Pancreas (tissue), 10 donors: Measurements from ENCODE around the gene CKLF. TPM values are rescaled to one million over a fixed set of nuclear protein-coding genes. Genes with fewer than 3 reads are reported as not detected.
A peak's percentile ranks its signal among the peaks of the same experiment; 100 is the strongest.

ENCODE experiments used
- ATAC-seq, 4 donors: fragments of 200-7000 bp; cut with Tn5 transposase; one replicate each; pipeline versions ENCODE4 v1.8.0 to v1.9.1; 2020; ENCODE audit warnings: mild to moderate bottlenecking in 4 of 4, moderate library complexity in 4 of 4
- DNase-seq, 6 donors: peaks; one replicate each; pipeline ENCODE4 v3.0.0-alpha.2; 2020
- FAIRE-seq: peaks from 2 replicates; lab custom pipeline; 2012; peaks lifted over from hg19 to GRCh38; lab: Jason Lieb, UNC
- H3K27ac ChIP-seq, 4 donors: fragments of 200-600 bp; sonication (generic); 1 replicate in 3 of 4; 2 replicates in 1 of 4; pipeline versions ENCODE4 v1.5.0 to v1.8.0; 2020
- H3K27me3 ChIP-seq, 4 donors: fragments of 200-600 bp; one replicate each; pipeline ENCODE4 v1.8.0; 2021
- H3K36me3 ChIP-seq, 3 donors: fragments of 200-600 bp; sonication (generic) in 1 of 3; one replicate each; pipeline versions ENCODE4 v1.5.0 to v1.8.0; 2020 to 2021
- H3K4me1 ChIP-seq, 3 donors: fragments of 200-600 bp; one replicate each; pipeline ENCODE4 v1.8.0; 2021
- H3K4me3 ChIP-seq, 4 donors: fragments of 200-600 bp; sonication (generic) in 2 of 4; one replicate each; pipeline versions ENCODE4 v1.5.0 to v1.8.0; 2020 to 2021
- H3K9me3 ChIP-seq, 4 donors: fragments of 200-600 bp; one replicate each; pipeline ENCODE4 v1.8.0; 2021
- CTCF ChIP-seq, 4 donors: fragments of 200-600 bp; sonication (generic) in 3 of 4; IDR thresholded peaks; one replicate each; pipeline versions ENCODE4 v1.5.0 to v1.8.0; 2021; ENCODE audit warnings: antibody characterized with exemption in 4 of 4
- WGBS, 2 donors: extraction: QIAGEN DNeasy Blood & Tissue Kit; methylation state at CpG; one replicate each; pipeline ENCODE4 v1.1.7; 2013; 5-methylcytosine and 5-hydroxymethylcytosine counted together
- intact Hi-C, 3 donors: fragments of 100-400 bp; cut with DNase I; formaldehyde crosslinking; loops; one replicate each; pipeline versions ENCODE4 v1.11.1 to v1.14.2; 2022
- polyA plus RNA-seq, 2 donors: library from polyadenylated mRNA; stranded (reverse); fragments of 200-250 nt; gene quantifications; one replicate each; pipeline ENCODE4 v1.2.3, GENCODE V29; 2013
- total RNA-seq, 6 donors: library from RNA; stranded (reverse); fragmentation: NEBNext Ultra II Directional in 4 of 6; extraction: Animal tissue kit (Norgen Biotek cat#: 25700) in 4 of 6; gene quantifications; one replicate each; pipeline versions ENCODE4 v1.2.1 to v1.2.4, GENCODE V29; 2021 to 2023
- donor health status: healthy with polysubstance abuse.
- donor health status: DM: no; HTN: no; CAD: no; lungs with moderate emphysema.
- donor health status: DM: no; HTN: no; CAD: no.
- donor health status: control.
- donor health status: control.
- donor health status: Bipolar disorder and iron deficiency.
- donor health status: DM: yes; HTN: yes; CAD: no.
- donor health status: DM: no; HTN: no; CAD: no.
- donor health status: DM: no; HTN: no; CAD: no.
- donor health status: DM: yes; HTN: yes; CAD: no.

The CKLF gene
- total and polyA plus RNA-seq, 8 donors, result 5.9 to 26.1 (median 11.0) TPM

GRCh38 chr16:66522816-66523590, 29.4 kb upstream of the CKLF start:
- Histone ChIP-seq H3K27ac (peak overlapping the region in 1 of 4 donors; percentile 96), H3K27me3 (no peaks in the 10 kb centered on the region), H3K4me3 (no peak overlapping the region), H3K4me1 (peaks cover under 1 to 7% (median 2%) of the 10 kb centered on the region in 3 donors), H3K36me3 (peaks cover 0 to 20% (median 0%) of the 10 kb centered on the region in 3 donors), H3K9me3 (no peaks in the 10 kb centered on the region)
- intact Hi-C loops, result no loop called here
- FAIRE-seq (no peak), ATAC-seq (no peak), DNase-seq (no peak)
- 90 to 92% methylated on average over 11 of the region's 11 CpGs for WGBS, 2 donors
- TF ChIP-seq CTCF (IDR thresholded peaks at IDR 0.05), result no peak

DNA sequence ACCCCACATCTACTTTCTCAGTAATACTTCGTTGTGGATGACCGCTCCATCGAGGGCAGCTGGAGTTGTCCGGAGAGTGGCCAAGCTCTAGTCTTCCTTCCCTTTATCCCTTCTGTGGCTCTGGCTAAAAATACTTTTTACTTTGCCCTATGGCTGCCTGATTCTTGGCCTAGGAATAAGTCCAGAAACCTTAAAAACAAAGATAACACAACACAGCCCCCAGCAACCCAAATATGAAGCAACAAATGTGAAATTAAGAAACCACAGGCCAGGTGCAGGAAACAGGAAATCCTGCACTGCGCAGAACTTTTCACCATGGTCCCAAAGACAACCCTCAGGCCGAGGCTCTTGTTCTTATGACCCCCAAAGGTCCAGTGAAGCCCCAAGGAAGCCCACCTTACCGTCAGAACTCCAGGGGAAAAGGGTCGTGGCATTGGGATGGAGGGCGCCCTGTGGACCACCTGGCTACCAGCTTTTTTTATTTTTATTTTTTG, 28.5 kb upstream of the CKLF start:
- intact Hi-C loops, result no loop called here
- no peak for FAIRE-seq
- no peak for TF ChIP-seq CTCF (IDR thresholded peaks at IDR 0.05)
- DNase-seq, result no peak
- Histone ChIP-seq H3K4me3 (no peak overlapping the region), H3K9me3 (no peaks in the 10 kb centered on the region), H3K27me3 (no peaks in the 10 kb centered on the region), H3K4me1 (peaks cover 0 to 3% (median 0%) of the 10 kb centered on the region in 3 donors), H3K36me3 (peaks cover 0 to 28% (median 0%) of the 10 kb centered on the region in 3 donors), H3K27ac (peak overlapping the region in 2 of 4 donors; percentile 50 to 58)
- no peak for ATAC-seq
- WGBS, 2 donors, result 84 to 88% methylated on average over 9 of the region's 9 CpGs

GRCh38 chr16:66524601-66525164, 27.7 kb upstream of the CKLF start:
- 78 to 84% methylated on average over 6 of the region's 6 CpGs for WGBS, 2 donors
- no peak for DNase-seq
- H3K4me1 ChIP-seq, result peaks cover 0 to 3% (median 0%) of the 10 kb centered on the region in 3 donors
- no peaks in the 10 kb centered on the region for H3K27me3 ChIP-seq
- no peak for TF ChIP-seq CTCF (IDR thresholded peaks at IDR 0.05)
- no peak for FAIRE-seq
- peak in 3 of 4 donors; percentile 47 to 56 (median 52) for ATAC-seq
- no peak overlapping the region for H3K4me3 ChIP-seq
- no peaks in the 10 kb centered on the region for H3K9me3 ChIP-seq
- H3K36me3 ChIP-seq, result peaks cover 0 to 32% (median 0%) of the 10 kb centered on the region in 3 donors
- H3K27ac ChIP-seq, result peak overlapping the region in 3 of 4 donors; percentile 10 to 58 (median 50)
- intact Hi-C loops, result no loop called here

DNA sequence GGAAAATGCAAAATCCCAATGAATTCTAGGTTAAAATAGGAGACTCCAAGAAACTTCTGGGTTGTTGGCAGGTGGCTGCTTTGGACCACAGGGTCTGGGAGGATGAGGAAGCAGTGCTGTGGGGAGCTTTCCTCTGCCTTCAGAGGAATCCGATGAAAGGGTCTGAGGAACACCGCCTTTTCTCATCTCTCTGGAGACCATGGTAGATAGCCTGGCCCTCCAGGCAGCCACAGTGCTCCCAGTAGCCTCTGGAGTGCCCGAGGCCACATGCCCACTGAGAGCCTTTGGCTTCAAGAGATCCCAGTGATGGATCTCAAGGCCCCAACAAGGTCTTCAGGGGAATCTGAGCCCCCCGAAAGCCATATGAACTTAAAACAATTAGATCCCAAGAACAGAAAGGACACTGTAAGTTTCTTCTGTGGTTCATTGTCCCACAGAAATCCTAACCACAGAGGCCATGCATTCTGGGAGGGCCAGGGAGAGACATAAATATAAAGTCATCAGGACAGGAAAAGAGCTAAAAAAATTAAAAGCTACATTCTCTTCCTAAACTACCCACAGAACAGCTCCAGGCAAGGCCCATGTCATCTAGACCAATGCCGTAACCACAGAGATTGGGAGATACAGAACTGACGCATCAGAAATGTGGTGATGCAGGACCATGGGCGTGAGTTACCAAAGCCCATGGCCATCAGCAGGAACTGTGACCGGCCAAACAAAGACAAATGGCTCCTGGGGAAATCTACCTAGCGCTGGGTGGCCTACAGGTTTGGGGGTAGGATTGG, 26.8 kb upstream of the CKLF start:
- no peak for FAIRE-seq
- Histone ChIP-seq H3K27ac (peak overlapping the region in 2 of 4 donors; percentile 12 to 58), H3K36me3 (peaks cover 0 to 40% (median 1%) of the 10 kb centered on the region in 3 donors), H3K27me3 (no peaks in the 10 kb centered on the region), H3K4me1 (peaks cover 0 to 3% (median 0%) of the 10 kb centered on the region in 3 donors), H3K4me3 (no peak overlapping the region), H3K9me3 (no peaks in the 10 kb centered on the region)
- TF ChIP-seq CTCF (IDR thresholded peaks at IDR 0.05), result no peak
- 91 to 92% methylated on average over 9 of the region's 9 CpGs for WGBS, 2 donors
- DNase-seq, result no peak
- no peak for ATAC-seq
- intact Hi-C loops, result no loop called here
